HG03045 (cell line): Measurements from ENCODE around the gene QPRT.
A peak's percentile ranks its signal among the peaks of the same experiment; 100 is the strongest.
"Not testable (repeated sequence)": the region's sequence is repeated elsewhere in the genome, so short reads cannot be mapped to it uniquely, and the experiment has no call there.

ENCODE experiments used
- ATAC-seq: cut with Tn5 transposase; IDR thresholded peaks from one replicate; pipeline ENCODE4 v1.9.1; 2021; ENCODE audit warnings: mild to moderate bottlenecking, moderate library complexity; ENCODE audit not compliant: unreplicated experiment

The QPRT gene

GRCh38 chr16:29689490-29690351 lies 10.7 kb downstream of the QPRT start:
- not testable (repeated sequence) for ATAC-seq

- ATAC-seq, result not testable (repeated sequence)
These were observed 13.6 kb downstream of the QPRT start for GRCh38 chr16:29692606-29693005.

GRCh38 chr16:29694384-29695195 lies 15.6 kb downstream of the QPRT start:
- no peak for ATAC-seq

DNA sequence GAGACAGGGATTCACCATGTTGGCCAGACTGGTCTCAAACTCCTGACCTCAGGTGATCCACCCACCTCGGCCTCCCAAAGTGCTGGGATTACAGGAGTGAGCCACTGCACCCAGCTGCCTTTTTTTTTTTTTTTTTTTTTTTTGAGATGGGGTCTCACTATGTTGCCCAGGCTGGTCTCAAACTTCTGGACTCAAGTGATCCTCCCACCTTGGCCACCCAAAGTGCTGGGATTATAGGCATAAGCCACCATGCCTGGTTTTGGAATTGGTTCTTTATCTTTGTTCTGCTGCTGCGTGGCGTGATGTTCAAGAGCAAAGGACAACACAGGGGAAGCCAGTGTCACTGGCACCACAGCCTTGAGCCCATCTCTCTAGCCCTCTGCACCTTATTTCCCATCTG lies 16.7 kb downstream of the QPRT start:
- not testable (repeated sequence) for ATAC-seq

DNA sequence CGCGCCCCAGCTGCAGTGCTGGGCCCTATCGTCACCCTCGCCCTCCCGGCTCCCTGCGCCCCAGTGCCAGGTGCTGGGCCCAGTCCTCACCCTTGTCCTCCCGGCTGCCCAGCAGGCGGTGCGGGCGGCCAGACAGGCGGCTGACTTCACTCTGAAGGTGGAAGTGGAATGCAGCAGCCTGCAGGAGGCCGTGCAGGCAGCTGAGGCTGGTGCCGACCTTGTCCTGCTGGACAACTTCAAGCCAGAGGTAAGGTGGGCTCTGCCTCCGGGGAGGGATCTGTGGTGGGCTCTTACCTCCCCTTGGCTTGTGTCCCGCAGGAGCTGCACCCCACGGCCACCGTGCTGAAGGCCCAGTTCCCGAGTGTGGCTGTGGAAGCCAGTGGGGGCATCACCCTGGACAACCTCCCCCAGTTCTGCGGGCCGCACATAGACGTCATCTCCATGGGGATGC lies 17.9 kb downstream of the QPRT start:
- ATAC-seq, result no peak

DNA sequence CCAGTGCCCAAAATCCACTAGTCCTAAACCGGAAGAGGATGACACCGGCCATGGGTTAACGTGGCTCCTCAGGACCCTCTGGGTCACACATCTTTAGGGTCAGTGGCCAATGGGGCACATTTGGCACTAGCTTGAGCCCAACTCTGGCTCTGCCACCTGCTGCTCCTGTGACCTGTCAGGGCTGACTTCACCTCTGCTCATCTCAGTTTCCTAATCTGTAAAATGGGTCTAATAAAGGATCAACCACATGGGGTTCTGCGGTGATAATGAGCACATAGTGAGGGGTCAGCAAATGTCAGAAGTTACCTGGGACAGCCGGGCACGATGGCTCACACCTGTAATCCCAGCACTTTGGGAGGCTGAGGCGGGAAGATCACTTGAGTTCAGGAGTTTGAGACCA lies 18.4 kb downstream of the QPRT start:
- no peak for ATAC-seq

- no peak for ATAC-seq
These were observed 19.1 kb downstream of the QPRT start for GRCh38 chr16:29698042-29698441.

DNA sequence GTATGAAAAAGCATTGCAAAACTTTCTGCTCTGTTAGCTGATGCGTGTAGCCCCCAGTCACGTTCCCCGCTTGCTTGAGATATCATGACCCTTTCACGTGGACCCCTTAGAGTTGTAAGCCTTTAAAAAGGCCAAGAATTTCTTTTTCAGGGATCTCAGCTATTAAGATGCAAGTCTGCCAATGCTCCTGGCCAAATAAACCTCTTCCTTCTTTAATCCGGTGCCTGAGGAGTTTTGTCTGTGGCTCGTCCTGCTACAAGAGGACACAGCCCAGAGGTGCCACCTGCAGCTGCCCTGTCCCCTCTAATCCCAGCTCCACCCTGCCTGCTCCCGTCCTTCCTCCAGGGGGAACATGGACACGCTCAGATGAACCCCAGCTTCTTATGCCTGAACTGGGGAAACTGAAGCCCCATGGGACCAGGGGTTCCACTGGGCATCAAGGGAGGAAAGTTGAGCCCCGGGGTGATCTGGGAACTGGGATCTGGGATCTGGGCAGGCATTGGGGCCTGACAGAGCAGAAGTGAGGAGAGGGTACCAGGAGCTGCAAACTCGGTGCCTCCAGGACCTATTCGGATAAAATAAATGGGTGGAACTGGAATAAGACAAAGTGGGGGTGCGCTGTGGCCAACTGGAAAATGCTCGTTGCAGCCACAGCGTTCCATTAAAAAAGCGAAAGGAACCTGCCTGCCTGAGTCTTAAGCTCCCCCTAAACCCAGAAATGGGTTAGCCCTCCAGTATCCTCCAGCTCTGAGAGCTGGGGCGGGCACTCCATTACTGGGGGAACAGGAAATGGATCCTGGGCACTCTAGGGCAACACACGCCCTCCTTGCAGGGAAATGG lies 19.7 kb downstream of the QPRT start:
- no peak for ATAC-seq

DNA sequence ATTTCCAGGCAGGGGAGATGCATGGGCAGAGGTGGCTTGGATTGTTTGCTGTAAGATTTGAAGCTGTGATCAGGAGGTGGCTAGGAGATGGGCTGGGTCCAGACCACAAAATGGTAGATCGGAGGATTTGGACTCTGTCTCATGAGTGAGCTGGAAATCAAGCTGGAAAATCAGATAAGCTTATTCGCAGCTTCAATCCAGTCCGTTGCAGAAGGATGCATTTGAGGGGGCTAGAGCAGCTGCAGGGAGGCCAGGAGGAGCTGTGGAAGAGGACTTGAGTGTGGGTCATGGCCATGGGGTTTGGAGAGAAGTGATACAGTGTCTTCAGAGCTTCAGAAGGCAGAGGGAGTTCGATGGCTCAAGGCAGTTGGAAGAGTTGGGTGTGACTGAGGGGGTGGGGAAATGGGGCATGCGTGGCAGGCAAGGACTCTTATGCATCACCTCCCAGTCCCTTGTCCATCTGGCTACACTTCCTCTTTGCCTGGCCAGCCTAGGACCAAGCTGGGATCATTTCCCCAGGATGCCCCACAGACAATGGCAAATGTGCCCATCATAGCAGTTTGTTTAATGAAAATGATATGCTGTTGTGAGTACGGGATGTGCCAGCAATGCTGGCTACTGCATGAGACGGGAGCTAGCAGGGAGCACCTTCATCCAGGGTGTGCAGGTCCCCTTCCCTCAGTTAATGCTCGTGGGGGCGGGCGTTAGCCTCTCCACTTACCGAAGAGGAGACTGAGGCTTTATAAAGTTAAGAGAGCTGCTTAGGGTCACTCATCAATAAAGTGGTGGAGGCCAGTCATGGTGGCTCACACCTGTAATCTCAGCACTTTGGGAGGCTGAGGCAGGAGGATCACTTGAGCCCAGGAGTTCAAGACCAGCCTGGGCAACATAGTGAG lies 20.6 kb downstream of the QPRT start:
- ATAC-seq, result no peak

DNA sequence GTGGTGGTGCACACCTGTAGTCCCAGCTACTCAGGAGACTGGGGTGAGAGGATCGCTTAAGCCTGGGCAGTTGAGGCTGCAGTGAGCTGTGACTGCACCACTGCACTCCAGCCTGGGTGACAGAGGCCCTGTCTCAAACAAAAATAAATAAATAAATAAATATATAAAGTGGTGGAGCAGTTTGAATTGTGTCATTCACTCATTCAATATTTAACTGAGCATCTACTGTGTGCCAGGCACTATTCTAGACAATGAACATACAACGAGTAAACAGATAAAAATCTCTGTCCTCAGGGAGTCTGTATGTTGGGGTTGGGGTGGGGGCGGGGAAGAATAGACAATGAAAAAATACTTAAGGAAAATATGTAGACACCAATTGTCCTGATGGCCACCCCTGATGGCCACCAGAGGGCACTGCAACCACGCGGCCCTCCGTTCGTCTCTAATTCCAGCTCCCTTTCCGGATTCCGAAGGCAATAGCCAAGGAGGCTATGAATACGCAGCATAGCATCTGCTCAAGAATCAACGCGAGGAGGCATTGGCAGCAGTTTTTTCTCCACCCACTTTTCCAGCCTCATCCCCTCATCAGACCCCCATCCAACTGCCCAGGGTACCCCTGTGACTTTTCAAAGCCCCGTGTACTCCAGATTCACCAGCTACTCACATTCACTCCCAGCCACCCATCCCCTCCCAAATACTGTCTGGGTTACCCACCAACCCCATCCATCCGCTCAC lies 21.4 kb downstream of the QPRT start:
- no peak for ATAC-seq

DNA sequence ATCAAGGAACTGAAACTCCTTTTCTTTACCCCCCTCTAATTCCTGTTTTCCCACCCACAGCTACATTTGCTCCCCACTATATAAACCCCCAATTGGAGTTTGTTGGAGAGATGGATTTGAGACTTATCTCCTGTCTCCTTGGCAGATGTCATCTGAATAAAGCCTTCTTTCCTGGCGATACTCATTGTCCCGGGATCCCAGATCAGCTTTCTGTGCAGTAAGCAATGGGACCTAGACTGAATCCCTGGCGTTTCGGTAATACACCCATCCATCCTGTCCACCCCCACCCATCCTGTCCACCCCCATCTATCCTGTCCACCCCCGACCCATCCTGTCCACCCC lies 22.2 kb downstream of the QPRT start:
- ATAC-seq, result no peak

DNA sequence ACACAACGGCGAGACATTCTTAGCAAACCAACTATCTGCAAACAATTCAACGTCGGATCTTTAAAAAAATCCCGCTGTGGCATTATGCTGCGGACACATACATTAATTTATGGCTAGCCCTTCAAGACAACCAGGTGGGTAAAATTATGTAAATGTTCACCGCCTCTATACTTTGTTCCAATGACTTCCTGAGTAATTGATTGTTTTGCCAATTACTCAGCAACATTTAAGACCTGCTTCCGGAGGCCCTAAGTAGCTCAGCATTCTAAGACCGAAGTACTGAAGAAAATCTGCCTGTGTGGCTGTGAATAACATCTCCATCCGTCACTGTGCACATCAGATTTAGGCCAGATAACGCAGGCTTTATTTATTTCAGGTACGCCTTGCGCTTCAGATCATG lies 23.3 kb downstream of the QPRT start:
- ATAC-seq, result peak; percentile 29

GRCh38 chr16:29705030-29705429 lies 26.1 kb downstream of the QPRT start:
- ATAC-seq, result no peak

- ATAC-seq, result not testable (repeated sequence)
These were observed 28.2 kb downstream of the QPRT start for GRCh38 chr16:29707160-29707559.

- no peak for ATAC-seq
These were observed 30.1 kb downstream of the QPRT start for GRCh38 chr16:29708917-29709600.

DNA sequence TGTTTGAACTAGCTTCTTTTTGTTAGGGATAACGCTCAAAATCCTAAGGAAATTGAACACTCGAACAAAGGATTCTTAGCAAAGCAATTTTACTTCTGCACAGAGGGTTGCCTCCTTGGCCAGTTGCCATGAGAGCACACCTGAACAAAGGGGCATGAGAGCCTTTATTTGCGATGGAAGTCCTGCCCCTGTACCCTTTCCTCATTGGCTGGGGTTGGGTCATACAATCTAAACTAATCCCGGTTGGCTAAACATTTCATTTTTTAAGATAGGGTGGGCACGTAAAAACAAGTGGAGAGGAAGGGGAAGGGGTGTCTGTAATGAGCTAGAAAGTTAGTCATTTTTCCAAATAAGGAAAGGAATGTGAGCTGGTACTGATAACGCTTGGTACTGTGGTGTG lies 30.7 kb downstream of the QPRT start:
- ATAC-seq, result not testable (repeated sequence)

- ATAC-seq, result no peak
These were observed 31.5 kb downstream of the QPRT start for GRCh38 chr16:29710227-29711219.

DNA sequence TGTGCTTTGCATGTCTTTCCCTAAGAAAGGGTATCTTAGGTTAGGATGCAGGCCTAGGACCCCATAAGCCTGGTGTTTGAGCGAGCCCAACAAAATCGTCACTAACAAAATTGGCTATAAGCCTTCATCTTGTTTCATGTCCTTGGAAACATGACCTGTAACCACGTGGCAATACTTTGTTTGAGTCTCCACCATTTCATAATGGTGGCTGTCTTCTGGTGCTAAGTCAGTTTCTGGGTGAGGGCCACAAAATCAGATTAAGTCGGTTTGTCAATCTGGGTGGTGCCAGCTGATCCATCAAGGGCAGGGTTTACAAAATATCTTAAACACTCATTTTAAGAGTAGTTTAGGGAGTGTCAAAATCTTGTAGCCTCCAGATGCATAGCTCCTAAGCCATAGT lies 33.8 kb downstream of the QPRT start:
- no peak for ATAC-seq
